HG03439 (cell line): Measurements from ENCODE around the gene LPAR6.

Experiments used
- ATAC-seq: cut with Tn5 transposase; IDR thresholded peaks from one replicate; pipeline ENCODE4 v1.9.1; 2021; ENCODE audit warnings: mild to moderate bottlenecking, moderate library complexity; ENCODE audit not compliant: unreplicated experiment

Gene LPAR6

GRCh38 chr13:48415516-48415915 is 2.6 kb upstream of the LPAR6 start:
- no peak for ATAC-seq

- no peak for ATAC-seq
These were observed 1.6 kb upstream of the LPAR6 start for GRCh38 chr13:48414501-48414900.

GRCh38 chr13:48411841-48412531 is 927 bp downstream of the LPAR6 start:
- no peak for ATAC-seq

GRCh38 chr13:48411147-48411794 is 1.6 kb downstream of the LPAR6 start:
- ATAC-seq = no peak

- no peak for ATAC-seq
These were observed 2.7 kb downstream of the LPAR6 start for GRCh38 chr13:48410199-48410598.

GRCh38 chr13:48405875-48406274 is 7.0 kb downstream of the LPAR6 start:
- ATAC-seq = no peak

- no peak for ATAC-seq
These were observed 8.0 kb downstream of the LPAR6 start for GRCh38 chr13:48404952-48405351.

- ATAC-seq = no peak
These were observed 9.0 kb downstream of the LPAR6 start for GRCh38 chr13:48403913-48404312.

- ATAC-seq = no peak
These were observed 9.7 kb downstream of the LPAR6 start for GRCh38 chr13:48403151-48403631.

- no peak for ATAC-seq
These were observed 10.5 kb downstream of the LPAR6 start for GRCh38 chr13:48402325-48402932.

GRCh38 chr13:48401480-48401879 is 11.4 kb downstream of the LPAR6 start:
- no peak for ATAC-seq

- no peak for ATAC-seq
These were observed 12.0 kb downstream of the LPAR6 start for GRCh38 chr13:48400850-48401291.

GRCh38 chr13:48400090-48400694 is 12.7 kb downstream of the LPAR6 start:
- no peak for ATAC-seq

GRCh38 chr13:48398450-48399095 is 14.3 kb downstream of the LPAR6 start:
- ATAC-seq = no peak

- ATAC-seq = no peak
These were observed 15.2 kb downstream of the LPAR6 start for GRCh38 chr13:48397744-48398143.

GRCh38 chr13:48393698-48394085 is 19.2 kb downstream of the LPAR6 start:
- no peak for ATAC-seq

- no peak for ATAC-seq
These were observed 19.7 kb downstream of the LPAR6 start for GRCh38 chr13:48393030-48393697.

- ATAC-seq = no peak
These were observed 21.7 kb downstream of the LPAR6 start for GRCh38 chr13:48391257-48391656.

- ATAC-seq = no peak
These were observed 26.1 kb downstream of the LPAR6 start for GRCh38 chr13:48386816-48387215.

- no peak for ATAC-seq
These were observed 29.5 kb downstream of the LPAR6 start for GRCh38 chr13:48383384-48383783.

GRCh38 chr13:48380581-48380980 is 32.3 kb downstream of the LPAR6 start:
- ATAC-seq = no peak
